Subcutaneous adipose tissue (tissue), 4 donors: ENCODE results near the gene PCBP3. TPM values are rescaled to one million over a fixed set of nuclear protein-coding genes. Genes with fewer than 3 reads are reported as not detected.

ENCODE experiments used
- total RNA-seq, 4 donors: library from RNA; depleted of rRNA; stranded (reverse); fragments of >200 nt; gene quantifications; one replicate each; pipeline ENCODE4 v1.1.0, GENCODE V29; 2016
- TF ChIP-seq, protein P1 (sequence below): fragments of 450-650 bp; IDR thresholded peaks from one replicate; pipeline ENCODE4 v1.5.1; 2016; ENCODE audit warnings: low read depth, mild to moderate bottlenecking, control low read depth, antibody characterized with exemption, moderate library complexity

Gene PCBP3
- total RNA-seq, 4 donors from 2014 or later = 3.4 to 11.0 (median 5.7) TPM

- TF ChIP-seq, protein P1, sequence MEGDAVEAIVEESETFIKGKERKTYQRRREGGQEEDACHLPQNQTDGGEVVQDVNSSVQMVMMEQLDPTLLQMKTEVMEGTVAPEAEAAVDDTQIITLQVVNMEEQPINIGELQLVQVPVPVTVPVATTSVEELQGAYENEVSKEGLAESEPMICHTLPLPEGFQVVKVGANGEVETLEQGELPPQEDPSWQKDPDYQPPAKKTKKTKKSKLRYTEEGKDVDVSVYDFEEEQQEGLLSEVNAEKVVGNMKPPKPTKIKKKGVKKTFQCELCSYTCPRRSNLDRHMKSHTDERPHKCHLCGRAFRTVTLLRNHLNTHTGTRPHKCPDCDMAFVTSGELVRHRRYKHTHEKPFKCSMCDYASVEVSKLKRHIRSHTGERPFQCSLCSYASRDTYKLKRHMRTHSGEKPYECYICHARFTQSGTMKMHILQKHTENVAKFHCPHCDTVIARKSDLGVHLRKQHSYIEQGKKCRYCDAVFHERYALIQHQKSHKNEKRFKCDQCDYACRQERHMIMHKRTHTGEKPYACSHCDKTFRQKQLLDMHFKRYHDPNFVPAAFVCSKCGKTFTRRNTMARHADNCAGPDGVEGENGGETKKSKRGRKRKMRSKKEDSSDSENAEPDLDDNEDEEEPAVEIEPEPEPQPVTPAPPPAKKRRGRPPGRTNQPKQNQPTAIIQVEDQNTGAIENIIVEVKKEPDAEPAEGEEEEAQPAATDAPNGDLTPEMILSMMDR = no peak
These were observed 125.2 kb downstream of the PCBP3 start for GRCh38 chr21:45768740-45769048.

GRCh38 chr21:45769294-45769693 lies 125.8 kb downstream of the PCBP3 start:
- TF ChIP-seq, protein P1 = no peak

DNA sequence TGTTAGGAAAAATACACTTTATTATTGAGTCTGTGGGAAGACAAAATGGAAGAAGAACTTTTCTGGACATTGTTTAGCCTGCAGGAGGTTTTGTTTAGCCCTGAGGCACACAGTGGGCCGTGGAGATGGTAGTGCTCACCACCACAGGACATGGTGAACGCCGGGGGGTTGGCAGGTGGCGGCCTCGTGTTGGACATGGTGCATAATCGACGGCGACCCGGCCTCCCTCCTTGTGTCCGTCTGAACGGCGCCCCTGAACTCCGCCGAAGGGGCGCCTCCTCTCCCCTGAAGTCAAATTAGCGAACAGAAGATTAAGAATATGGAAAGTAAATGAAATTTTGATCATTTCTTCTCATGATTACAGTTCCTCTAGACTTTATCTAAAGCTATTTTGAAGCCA lies 126.4 kb downstream of the PCBP3 start:
- TF ChIP-seq, protein P1 = no peak

DNA sequence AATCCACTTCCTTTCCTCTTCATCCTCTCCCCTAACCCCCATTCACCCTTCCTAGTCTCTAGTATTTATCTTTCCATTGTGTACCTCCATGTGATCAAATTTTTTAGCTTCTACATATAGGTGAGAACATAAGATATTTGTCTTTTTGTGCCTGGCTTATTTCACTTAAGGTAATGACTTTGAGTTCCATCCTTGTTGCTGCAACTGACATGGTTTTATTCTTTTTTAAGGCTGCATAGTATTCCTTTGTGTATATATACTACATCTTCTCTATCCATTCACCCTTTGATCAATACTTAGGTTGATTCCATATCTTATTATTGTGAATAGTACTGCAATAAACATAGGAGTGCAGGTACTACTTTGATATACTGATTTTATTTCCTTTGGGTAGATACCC lies 128.7 kb downstream of the PCBP3 start:
- TF ChIP-seq, protein P1 = no peak

DNA sequence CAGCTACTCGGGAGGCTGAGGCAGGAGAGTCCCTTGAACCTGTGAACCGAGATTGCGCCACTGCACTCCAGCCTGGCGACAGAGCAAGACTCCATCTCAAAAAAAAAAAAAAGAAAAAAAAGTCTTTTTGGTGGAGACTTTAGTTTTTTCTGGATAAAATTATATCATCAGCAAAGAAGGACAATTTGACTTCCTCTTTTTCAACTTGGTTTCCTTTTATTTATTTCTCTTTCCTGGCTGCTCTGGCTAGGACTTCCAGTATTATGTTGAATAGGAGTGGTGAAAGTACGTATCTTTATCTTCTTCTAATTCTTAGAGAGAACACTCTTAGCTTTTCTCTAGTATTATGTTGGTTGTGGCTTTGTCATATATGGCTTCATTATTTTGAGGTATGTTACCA lies 130.8 kb downstream of the PCBP3 start:
- TF ChIP-seq, protein P1 = no peak

DNA sequence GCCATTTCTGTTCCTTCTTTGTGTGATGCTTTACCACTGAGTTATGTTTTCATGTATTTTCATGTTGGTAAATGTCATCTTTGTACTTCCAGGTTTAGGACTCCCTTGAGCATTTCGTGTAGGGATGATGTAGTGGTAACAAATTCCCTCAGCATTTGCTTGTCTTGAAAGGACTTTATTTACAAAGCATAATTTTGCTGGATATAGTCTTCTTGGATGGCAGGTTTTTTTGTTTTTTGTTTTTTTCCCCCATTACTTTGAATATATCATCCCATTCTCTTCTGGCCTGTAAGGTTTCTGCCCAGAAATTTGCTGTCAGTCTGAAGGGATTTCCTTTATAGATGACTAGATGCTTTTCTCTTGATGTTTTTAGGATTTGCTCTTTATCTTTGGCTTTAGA lies 133.4 kb downstream of the PCBP3 start:
- TF ChIP-seq, protein P1 = no peak

DNA sequence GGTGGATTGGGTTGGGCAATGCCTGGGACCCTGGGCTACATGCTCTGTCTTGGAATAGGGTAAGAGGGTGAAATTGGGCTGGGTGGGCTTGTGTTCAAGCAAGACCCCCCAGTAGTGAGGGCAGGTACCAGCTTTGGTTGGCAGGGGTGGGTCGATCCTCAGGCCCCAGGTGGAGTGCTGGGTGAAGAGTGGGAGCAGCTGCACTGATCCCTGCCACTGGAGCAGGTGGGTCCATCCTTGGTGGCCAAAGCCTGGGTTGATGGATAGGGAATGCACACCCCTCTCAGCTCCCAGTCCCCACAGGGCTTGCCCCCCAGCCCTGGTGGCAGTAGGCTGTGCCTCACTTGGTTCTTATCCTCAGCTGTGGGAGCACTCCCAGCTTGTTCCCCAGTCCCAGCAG lies 135.2 kb downstream of the PCBP3 start:
- TF ChIP-seq, protein P1 = no peak

- TF ChIP-seq, protein P1 = no peak
These were observed 135.7 kb downstream of the PCBP3 start for GRCh38 chr21:45779226-45779625.
